Chondrocyte (in vitro differentiated cells): Measurements from ENCODE around the gene ZSCAN9. TPM values are rescaled to one million over a fixed set of nuclear protein-coding genes. Genes with fewer than 3 reads are reported as not detected.

Experiments
- DNase-seq: peaks from one replicate; pipeline ENCODE4 v3.0.0; 2021; ENCODE audit warnings: mixed read lengths, low spot score
- H3K27ac Mint-ChIP-seq: one replicate; pipeline ENCODE4 v1.8.0; 2021; ENCODE audit warnings: mild to moderate bottlenecking, moderate library complexity, mixed read lengths; ENCODE audit not compliant: unreplicated experiment
- H3K27me3 Mint-ChIP-seq: 2 replicates; pipeline ENCODE4 v1.8.0; 2021; ENCODE audit warnings: low read depth, mixed read lengths
- H3K36me3 Mint-ChIP-seq: 2 replicates; pipeline ENCODE4 v1.8.0; 2021; ENCODE audit warnings: low read depth, mixed read lengths
- H3K4me1 Mint-ChIP-seq: 2 replicates; pipeline ENCODE4 v1.8.0; 2021; ENCODE audit warnings: low read depth, mild to moderate bottlenecking, mixed read lengths
- H3K4me3 Mint-ChIP-seq: one replicate; pipeline ENCODE4 v1.8.0; 2021; ENCODE audit warnings: mild to moderate bottlenecking, moderate library complexity, mixed read lengths; ENCODE audit not compliant: unreplicated experiment
- H3K9me3 Mint-ChIP-seq: 2 replicates; pipeline ENCODE4 v1.8.0; 2021; ENCODE audit warnings: low read depth, mixed read lengths
- total RNA-seq: library from RNA; stranded (reverse); gene quantifications from 3 replicates; pipeline ENCODE4 v1.2.1, GENCODE V29; 2021
- TF ChIP-seq, protein P1 (sequence below): fragments of 200-600 bp; sonication (generic); IDR thresholded peaks from 2 replicates; pipeline ENCODE4 v1.5.0; 2021; ENCODE audit warnings: antibody characterized with exemption, mild to moderate bottlenecking, moderate library complexity

Gene ZSCAN9
- total RNA-seq, 1 donor from 2014 or later, result 13.0 TPM

DNA sequence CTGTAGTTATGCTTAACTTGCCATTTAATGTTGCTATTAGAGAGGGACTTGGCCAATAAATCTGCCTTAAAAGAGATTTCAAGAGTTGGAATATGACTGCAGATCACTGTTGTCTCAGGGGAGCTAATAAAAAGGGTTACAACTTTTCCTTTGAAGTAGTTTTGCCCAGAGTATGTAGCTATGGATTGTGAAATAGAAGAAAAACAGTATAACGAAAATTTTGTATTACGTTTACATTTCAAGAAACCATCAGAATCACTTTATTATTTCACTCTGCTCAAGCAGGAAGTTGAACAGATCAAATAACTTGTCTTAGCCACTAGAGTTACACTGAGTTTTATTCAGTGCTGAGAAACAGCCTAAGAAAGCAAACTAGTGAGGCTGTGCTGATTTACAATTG, 38.8 kb downstream of the ZSCAN9 start:
- H3K9me3 Mint-ChIP-seq, result no peaks in the 10 kb centered on the region
- peaks cover 7% of the 10 kb centered on the region for H3K27me3 Mint-ChIP-seq
- peaks cover 10% of the 10 kb centered on the region for H3K4me1 Mint-ChIP-seq
- peak overlapping the region; percentile 38 for H3K27ac Mint-ChIP-seq
- DNase-seq, result no peak
- TF ChIP-seq, protein P1, sequence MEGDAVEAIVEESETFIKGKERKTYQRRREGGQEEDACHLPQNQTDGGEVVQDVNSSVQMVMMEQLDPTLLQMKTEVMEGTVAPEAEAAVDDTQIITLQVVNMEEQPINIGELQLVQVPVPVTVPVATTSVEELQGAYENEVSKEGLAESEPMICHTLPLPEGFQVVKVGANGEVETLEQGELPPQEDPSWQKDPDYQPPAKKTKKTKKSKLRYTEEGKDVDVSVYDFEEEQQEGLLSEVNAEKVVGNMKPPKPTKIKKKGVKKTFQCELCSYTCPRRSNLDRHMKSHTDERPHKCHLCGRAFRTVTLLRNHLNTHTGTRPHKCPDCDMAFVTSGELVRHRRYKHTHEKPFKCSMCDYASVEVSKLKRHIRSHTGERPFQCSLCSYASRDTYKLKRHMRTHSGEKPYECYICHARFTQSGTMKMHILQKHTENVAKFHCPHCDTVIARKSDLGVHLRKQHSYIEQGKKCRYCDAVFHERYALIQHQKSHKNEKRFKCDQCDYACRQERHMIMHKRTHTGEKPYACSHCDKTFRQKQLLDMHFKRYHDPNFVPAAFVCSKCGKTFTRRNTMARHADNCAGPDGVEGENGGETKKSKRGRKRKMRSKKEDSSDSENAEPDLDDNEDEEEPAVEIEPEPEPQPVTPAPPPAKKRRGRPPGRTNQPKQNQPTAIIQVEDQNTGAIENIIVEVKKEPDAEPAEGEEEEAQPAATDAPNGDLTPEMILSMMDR, result no peak
- H3K36me3 Mint-ChIP-seq, result no peaks in the 10 kb centered on the region
- no peak overlapping the region for H3K4me3 Mint-ChIP-seq

DNA sequence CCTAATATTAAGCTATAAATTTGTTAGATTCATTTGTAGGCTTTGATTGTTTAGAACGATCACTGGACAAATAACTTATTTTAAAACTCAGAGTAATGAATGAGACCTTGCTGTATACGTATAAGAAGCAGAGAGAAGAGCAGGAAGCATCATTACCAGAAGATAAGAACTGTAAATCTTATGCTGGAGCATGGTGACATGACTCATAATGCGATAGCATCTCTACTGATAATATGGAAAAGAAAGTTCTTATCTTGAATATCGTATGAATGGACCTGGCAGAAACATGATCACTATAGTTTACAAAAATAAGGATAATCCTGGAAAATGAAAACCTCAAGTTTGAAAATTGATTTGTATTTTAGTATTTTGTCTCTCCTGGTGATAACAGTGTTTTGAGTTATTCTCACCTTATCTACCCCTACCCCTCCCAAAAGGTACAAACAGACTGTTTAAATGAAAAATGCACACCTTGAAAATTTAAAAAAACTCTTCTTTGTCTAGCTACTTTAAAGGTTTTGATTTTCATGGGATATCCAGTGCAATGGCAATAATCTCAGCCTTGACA, 39.8 kb downstream of the ZSCAN9 start:
- no peak for DNase-seq
- no peak overlapping the region for H3K4me3 Mint-ChIP-seq

DNA sequence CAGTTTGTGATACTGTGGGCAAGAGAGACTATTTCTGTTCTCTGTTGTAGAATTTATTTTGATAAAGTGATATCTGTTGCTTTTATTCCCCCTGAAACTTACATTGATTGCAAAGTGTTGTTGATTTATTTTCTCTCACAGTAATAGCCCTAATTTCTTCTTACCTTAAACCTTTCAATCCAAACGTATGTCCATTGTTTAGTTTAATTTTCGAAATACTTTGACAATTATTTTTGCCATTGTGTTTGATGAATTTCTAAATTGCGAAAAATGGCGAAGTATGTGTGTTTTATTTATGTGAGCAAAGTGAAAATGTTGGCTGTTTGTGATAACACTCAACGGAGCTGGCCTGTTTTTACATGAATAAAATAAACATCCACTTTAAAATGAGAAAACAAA, 41.5 kb downstream of the ZSCAN9 start:
- TF ChIP-seq, protein P1, result no peak
- Mint-ChIP-seq H3K9me3 (no peaks in the 10 kb centered on the region), H3K27me3 (no peaks in the 10 kb centered on the region), H3K36me3 (no peaks in the 10 kb centered on the region), H3K4me1 (peaks cover 18% of the 10 kb centered on the region), H3K4me3 (no peak overlapping the region), H3K27ac (no peak overlapping the region)
- no peak for DNase-seq

More for the DNA sequence above, 39.8 kb downstream of the ZSCAN9 start:
- TF ChIP-seq, protein P1, result no peak
- peaks cover 18% of the 10 kb centered on the region for H3K4me1 Mint-ChIP-seq
- H3K27me3 Mint-ChIP-seq, result peaks cover 3% of the 10 kb centered on the region
- H3K9me3 Mint-ChIP-seq, result no peaks in the 10 kb centered on the region
- no peak overlapping the region for H3K27ac Mint-ChIP-seq
- no peaks in the 10 kb centered on the region for H3K36me3 Mint-ChIP-seq

DNA sequence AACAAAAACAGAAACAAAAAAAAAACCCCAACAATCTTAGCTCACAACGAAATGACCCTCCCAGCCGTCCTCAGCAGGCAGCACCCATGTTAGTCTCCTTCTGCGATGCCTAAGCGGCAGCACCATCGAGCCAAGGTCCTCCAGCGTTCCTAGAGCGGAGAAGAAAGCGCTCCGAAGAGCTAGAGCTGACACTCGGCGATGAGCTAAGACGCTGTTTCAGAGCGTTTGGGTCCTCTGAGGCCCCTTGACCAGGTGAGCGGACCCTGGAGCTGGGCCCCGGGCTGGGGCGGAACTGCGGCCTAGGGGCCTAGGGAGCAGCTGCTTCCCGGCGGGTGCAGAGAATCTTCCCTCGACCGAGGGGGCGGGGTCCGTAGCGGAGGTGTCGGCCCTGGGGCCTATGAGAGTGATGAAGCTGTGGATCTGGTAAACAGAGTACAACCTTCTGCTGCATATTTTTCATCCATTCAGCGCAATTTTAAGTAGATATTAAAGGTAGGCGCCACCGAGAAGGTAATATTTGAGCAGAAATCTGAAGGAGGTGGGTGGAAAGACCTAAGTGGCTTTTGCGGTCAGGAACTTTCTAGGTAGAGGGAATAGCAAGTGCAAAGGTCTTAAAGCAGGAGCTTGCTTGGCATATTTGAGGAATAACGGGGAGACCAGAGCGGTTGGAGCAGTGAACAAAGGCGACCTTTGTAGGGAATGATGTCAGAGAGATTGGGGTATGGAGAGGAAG, 42.1 kb downstream of the ZSCAN9 start, which contains the start of gene ZSCAN26:
ZSCAN26 (plus strand) TSS at position 182 of the 733 bp plus-strand sequence. CDS start 4,777 bp downstream, outside the sequence.
- TF ChIP-seq, protein P1, result no peak
- H3K27ac Mint-ChIP-seq, result no peak within 1 kb of the TSS
- H3K4me1 Mint-ChIP-seq, result peaks cover 18% of the 10 kb centered on the region
- H3K9me3 Mint-ChIP-seq, result no peaks in the 10 kb centered on the region
- peaks cover 2% of the 10 kb centered on the region for H3K36me3 Mint-ChIP-seq
- no peak within 1 kb of the TSS for H3K4me3 Mint-ChIP-seq
- H3K27me3 Mint-ChIP-seq, result no peaks in the 10 kb centered on the region
- DNase-seq, result peak; percentile 92

DNA sequence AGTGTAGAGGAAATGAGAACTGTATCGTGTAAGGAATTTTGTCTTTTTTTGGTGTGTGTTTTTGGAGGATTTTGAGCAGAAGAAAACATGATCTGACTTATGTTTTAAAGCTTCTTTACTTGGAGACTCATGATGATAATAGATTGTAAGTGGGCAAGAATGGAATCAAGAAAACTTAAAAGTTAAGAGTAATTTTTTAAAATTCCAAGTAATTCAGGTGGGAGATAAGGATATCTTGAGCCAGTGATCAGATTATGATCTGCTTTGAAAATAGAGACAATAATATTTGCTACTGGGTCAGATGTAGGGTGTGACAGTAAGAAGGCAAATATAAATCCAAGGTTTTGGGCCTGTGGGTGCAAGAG, 42.6 kb downstream of the ZSCAN9 start:
- H3K27ac Mint-ChIP-seq, result no peak overlapping the region

More for the DNA sequence above, 42.6 kb downstream of the ZSCAN9 start:
- H3K4me3 Mint-ChIP-seq, result no peak overlapping the region
- H3K27me3 Mint-ChIP-seq, result no peaks in the 10 kb centered on the region
- DNase-seq, result no peak
- peaks cover 7% of the 10 kb centered on the region for H3K36me3 Mint-ChIP-seq
- TF ChIP-seq, protein P1, result no peak
- peaks cover 18% of the 10 kb centered on the region for H3K4me1 Mint-ChIP-seq
- H3K9me3 Mint-ChIP-seq, result no peaks in the 10 kb centered on the region
